NB4 (cell line): ENCODE measurements around the gene ZP1.

Experiments used
- DNase-seq: peaks from one replicate; pipeline ENCODE4 v3.0.0; 2010; ENCODE audit warnings: low read depth
- H3K4me3 ChIP-seq: one replicate; pipeline ENCODE4 v1.5.1; 2011; ENCODE audit warnings: mild to moderate bottlenecking, low read depth, low read length, moderate library complexity
- CTCF ChIP-seq: IDR thresholded peaks from one replicate; pipeline ENCODE4 v1.5.1; 2012; ENCODE audit warnings: low read depth, low read length
- MAX ChIP-seq: IDR thresholded peaks from 2 replicates; pipeline ENCODE4 v1.6.1; 2011; ENCODE audit warnings: low read depth, low read length
- MYC ChIP-seq: IDR thresholded peaks from 2 replicates; pipeline ENCODE4 v1.6.1; 2011; ENCODE audit warnings: low read depth, low read length
- POLR2A ChIP-seq: IDR thresholded peaks from 2 replicates; pipeline ENCODE4 v1.6.1; 2011; ENCODE audit warnings: mild to moderate bottlenecking; ENCODE audit not compliant: insufficient read length; ENCODE audit errors: extremely low read depth

The ZP1 gene

GRCh38 chr11:60914633-60915247, 47.4 kb downstream of the ZP1 start:
- peak; percentile 70 for DNase-seq
- no peak for TF ChIP-seq POLR2A
- TF ChIP-seq MAX = peak; percentile 69
- peak overlapping the region; percentile 89 for H3K4me3 ChIP-seq

GRCh38 chr11:60915248-60915914, 48.0 kb downstream of the ZP1 start:
- H3K4me3 ChIP-seq = peak overlapping the region; percentile 89
- TF ChIP-seq CTCF = peak; percentile 62
- no peak for TF ChIP-seq MYC
- peak; percentile 86 for DNase-seq

GRCh38 chr11:60916669-60917206, 49.4 kb downstream of the ZP1 start:
- no peak for DNase-seq
- TF ChIP-seq MAX (no peak), POLR2A (no peak), MYC (no peak), CTCF (no peak)
- H3K4me3 ChIP-seq = no peak overlapping the region

- no peak for DNase-seq
- H3K4me3 ChIP-seq = no peak overlapping the region
- no peak for TF ChIP-seq POLR2A
- TF ChIP-seq MAX = no peak
- TF ChIP-seq CTCF = no peak
- TF ChIP-seq MYC = no peak
Measured at GRCh38 chr11:60917267-60917666, 49.9 kb downstream of the ZP1 start.

- peak; percentile 23 for DNase-seq
- no peak overlapping the region for H3K4me3 ChIP-seq
- TF ChIP-seq MAX (no peak), CTCF (no peak), MYC (no peak), POLR2A (no peak)
Measured at GRCh38 chr11:60918251-60918938, 51.1 kb downstream of the ZP1 start.

- TF ChIP-seq POLR2A = no peak
- TF ChIP-seq MAX = no peak
- TF ChIP-seq CTCF = no peak
- no peak for TF ChIP-seq MYC
- H3K4me3 ChIP-seq = no peak overlapping the region
- DNase-seq = no peak
Measured at GRCh38 chr11:60918939-60919265, 51.6 kb downstream of the ZP1 start.
